HTERT RPE-1 (cell line): Measurements from ENCODE around the gene TNNT3.

Experiments used
- in situ Hi-C: fragments of 300-500 bp; cut with MboI; formaldehyde crosslinking; loops from 4 replicates; pipeline ENCODE4 v1.14.3; 2020; ENCODE audit warnings: low sequenced_read_pairs

TNNT3 gene

GRCh38 chr11:1894759-1895158 lies 24.7 kb upstream of the TNNT3 start:
- in situ Hi-C loops = no loop called here

- in situ Hi-C loops = no loop called here
Observed at GRCh38 chr11:1896468-1896867, 23.0 kb upstream of the TNNT3 start.

GRCh38 chr11:1896923-1897322 lies 22.6 kb upstream of the TNNT3 start:
- in situ Hi-C loops = no loop called here

GRCh38 chr11:1899090-1899489 lies 20.4 kb upstream of the TNNT3 start:
- in situ Hi-C loops = no loop called here

GRCh38 chr11:1899686-1900085 lies 19.8 kb upstream of the TNNT3 start:
- in situ Hi-C loops = no loop called here

- in situ Hi-C loops = no loop called here
Observed at GRCh38 chr11:1906181-1906580, 13.3 kb upstream of the TNNT3 start.

- in situ Hi-C loops = no loop called here
Observed at GRCh38 chr11:1906611-1907423, 12.7 kb upstream of the TNNT3 start.

GRCh38 chr11:1908618-1909017 lies 10.9 kb upstream of the TNNT3 start:
- in situ Hi-C loops = no loop called here

- in situ Hi-C loops = no loop called here
Observed at GRCh38 chr11:1909524-1909923, 10.0 kb upstream of the TNNT3 start.

GRCh38 chr11:1912289-1912878 lies 7.1 kb upstream of the TNNT3 start:
- in situ Hi-C loops = no loop called here

- in situ Hi-C loops = no loop called here
Observed at GRCh38 chr11:1913271-1914060, 6.0 kb upstream of the TNNT3 start.

GRCh38 chr11:1915795-1916131 lies 3.7 kb upstream of the TNNT3 start:
- in situ Hi-C loops = no loop called here

- in situ Hi-C loops = no loop called here
Observed at GRCh38 chr11:1916132-1916985, 3.1 kb upstream of the TNNT3 start.

- in situ Hi-C loops = no loop called here
Observed at GRCh38 chr11:1916986-1917522, 2.4 kb upstream of the TNNT3 start.

- in situ Hi-C loops = no loop called here
Observed at GRCh38 chr11:1917523-1918435, 1.7 kb upstream of the TNNT3 start.

- in situ Hi-C loops = no loop called here
Observed at GRCh38 chr11:1918436-1919315, 827 bp upstream of the TNNT3 start.

GRCh38 chr11:1920128-1920908 lies 815 bp downstream of the TNNT3 start:
- in situ Hi-C loops = no loop called here
